Measurements from ENCODE around the gene HOXB3. TPM values are rescaled to one million over a fixed set of nuclear protein-coding genes. Genes with fewer than 3 reads are reported as not detected.
A peak's percentile ranks its signal among the peaks of the same experiment; 100 is the strongest.

HOXB3 gene
- total RNA-seq, 2 donors from 2014 or later = 7.8 to 11.4 TPM

- TF ChIP-seq POLR2AphosphoS5 (IDR thresholded peaks at IDR 0.05) = no peak
- TF ChIP-seq POLR2A (IDR thresholded peaks at IDR 0.05) = no peak
- TF ChIP-seq, protein P1, sequence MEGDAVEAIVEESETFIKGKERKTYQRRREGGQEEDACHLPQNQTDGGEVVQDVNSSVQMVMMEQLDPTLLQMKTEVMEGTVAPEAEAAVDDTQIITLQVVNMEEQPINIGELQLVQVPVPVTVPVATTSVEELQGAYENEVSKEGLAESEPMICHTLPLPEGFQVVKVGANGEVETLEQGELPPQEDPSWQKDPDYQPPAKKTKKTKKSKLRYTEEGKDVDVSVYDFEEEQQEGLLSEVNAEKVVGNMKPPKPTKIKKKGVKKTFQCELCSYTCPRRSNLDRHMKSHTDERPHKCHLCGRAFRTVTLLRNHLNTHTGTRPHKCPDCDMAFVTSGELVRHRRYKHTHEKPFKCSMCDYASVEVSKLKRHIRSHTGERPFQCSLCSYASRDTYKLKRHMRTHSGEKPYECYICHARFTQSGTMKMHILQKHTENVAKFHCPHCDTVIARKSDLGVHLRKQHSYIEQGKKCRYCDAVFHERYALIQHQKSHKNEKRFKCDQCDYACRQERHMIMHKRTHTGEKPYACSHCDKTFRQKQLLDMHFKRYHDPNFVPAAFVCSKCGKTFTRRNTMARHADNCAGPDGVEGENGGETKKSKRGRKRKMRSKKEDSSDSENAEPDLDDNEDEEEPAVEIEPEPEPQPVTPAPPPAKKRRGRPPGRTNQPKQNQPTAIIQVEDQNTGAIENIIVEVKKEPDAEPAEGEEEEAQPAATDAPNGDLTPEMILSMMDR (IDR thresholded peaks at IDR 0.05) = no peak
- Histone ChIP-seq H3K9me3 (no peaks in the 10 kb centered on the region), H3K27ac (no peak overlapping the region), H3K4me3 (no peak overlapping the region), H3K4me1 (replicated peaks) (peaks cover 4% of the 10 kb centered on the region), H3K27me3 (replicated peaks; ENCODE audit: insufficient read depth) (peaks cover 53% of the 10 kb centered on the region), H3K36me3 (no peaks in the 10 kb centered on the region)
- 6% methylated on average over 55 of the region's 55 CpGs for WGBS
- DNase-seq (ENCODE audit: low spot score) = no peak
- intact Hi-C loops (cut with DNase I) = no loop called here
Observed at GRCh38 chr17:48613862-48614694, 24.0 kb upstream of the HOXB3 start.

GRCh38 chr17:48612854-48613691 lies 23.0 kb upstream of the HOXB3 start:
- 2% methylated on average over 61 of the region's 67 CpGs for WGBS
- no peaks in the 10 kb centered on the region for H3K9me3 ChIP-seq
- no peaks in the 10 kb centered on the region for H3K36me3 ChIP-seq
- no peak for DNase-seq (ENCODE audit: low spot score)
- intact Hi-C loops (cut with DNase I) = no loop called here
- peaks cover 53% of the 10 kb centered on the region for H3K27me3 ChIP-seq (replicated peaks; ENCODE audit: insufficient read depth)
- TF ChIP-seq POLR2A (IDR thresholded peaks at IDR 0.05) = no peak
- TF ChIP-seq POLR2AphosphoS5 (IDR thresholded peaks at IDR 0.05) = peak; percentile 6
- TF ChIP-seq, protein P1 (IDR thresholded peaks at IDR 0.05) = peak in 1 of 4 experiments; percentile 23
- H3K4me1 ChIP-seq (replicated peaks) = peaks cover 3% of the 10 kb centered on the region
- peak overlapping the region in 1 of 2 donors; percentile 13 for H3K4me3 ChIP-seq
- H3K27ac ChIP-seq = no peak overlapping the region

GRCh38 chr17:48612456-48612853 lies 22.4 kb upstream of the HOXB3 start:
- no peak overlapping the region for H3K4me3 ChIP-seq
- no peaks in the 10 kb centered on the region for H3K9me3 ChIP-seq
- no peak for TF ChIP-seq POLR2A (IDR thresholded peaks at IDR 0.05)
- TF ChIP-seq, protein P1 (IDR thresholded peaks at IDR 0.05) = no peak
- no peak for TF ChIP-seq POLR2AphosphoS5 (IDR thresholded peaks at IDR 0.05)
- peaks cover 52% of the 10 kb centered on the region for H3K27me3 ChIP-seq (replicated peaks; ENCODE audit: insufficient read depth)
- H3K36me3 ChIP-seq = no peaks in the 10 kb centered on the region
- peak overlapping the region in 1 of 2 donors; percentile 13 for H3K27ac ChIP-seq
- intact Hi-C loops (cut with DNase I) = no loop called here
- no peak for DNase-seq (ENCODE audit: low spot score)
- peaks cover 3% of the 10 kb centered on the region for H3K4me1 ChIP-seq (replicated peaks)
- WGBS = 5% methylated on average over 15 of the region's 15 CpGs

GRCh38 chr17:48611681-48612455 lies 21.8 kb upstream of the HOXB3 start:
- H3K36me3 ChIP-seq = no peaks in the 10 kb centered on the region
- H3K4me1 ChIP-seq (replicated peaks) = peaks cover 3% of the 10 kb centered on the region
- TF ChIP-seq, protein P1 (IDR thresholded peaks at IDR 0.05) = no peak
- TF ChIP-seq POLR2A (IDR thresholded peaks at IDR 0.05) (no peak), POLR2AphosphoS5 (IDR thresholded peaks at IDR 0.05) (no peak)
- intact Hi-C loops (cut with DNase I) = no loop called here
- peak overlapping the region in 1 of 2 donors; percentile 13 for H3K27ac ChIP-seq
- no peaks in the 10 kb centered on the region for H3K9me3 ChIP-seq
- H3K4me3 ChIP-seq = peak overlapping the region in 1 of 2 donors; percentile 9
- peaks cover 53% of the 10 kb centered on the region for H3K27me3 ChIP-seq (replicated peaks; ENCODE audit: insufficient read depth)
- 8% methylated on average over 36 of the region's 36 CpGs for WGBS
- DNase-seq (ENCODE audit: low spot score) = no peak

Measured in prostate gland (tissue), 2 donors.